GM23338 (cell line): ENCODE data around the gene ZNF689. TPM values are rescaled to one million over a fixed set of nuclear protein-coding genes. Genes with fewer than 3 reads are reported as not detected.

Experiments
- ATAC-seq: fragments of 200-7000 bp; cut with Tn5 transposase; 3 replicates; pipeline ENCODE4 v1.9.1; 2020
- DNase-seq: peaks from one replicate; pipeline ENCODE4 v3.0.0-alpha.2; 2015; ENCODE audit warnings: low spot score
- H2AFZ ChIP-seq: fragments of 200-600 bp; sonication (generic); 2 replicates; pipeline ENCODE4 v1.8.0; 2016; ENCODE audit warnings: antibody characterized with exemption, mild to moderate bottlenecking, moderate library complexity
- H3F3A ChIP-seq: fragments of 200-600 bp; sonication (generic); replicated peaks from 2 replicates; pipeline ENCODE4 v1.8.0; 2017; ENCODE audit warnings: antibody characterized with exemption, mixed run types, low read depth
- H3K27ac ChIP-seq: fragments of 200-600 bp; sonication (generic); 2 replicates; pipeline ENCODE4 v1.6.1; 2016; ENCODE audit warnings: low read depth
- H3K27me3 ChIP-seq: fragments of 200-600 bp; sonication (generic); 2 replicates; pipeline ENCODE4 v1.8.0; 2016; ENCODE audit warnings: mild to moderate bottlenecking, mixed run types, moderate library complexity; ENCODE audit not compliant: insufficient read depth
- H3K36me3 ChIP-seq: fragments of 200-600 bp; sonication (generic); 2 replicates; pipeline ENCODE4 v1.8.0; 2016; ENCODE audit warnings: mild to moderate bottlenecking; ENCODE audit not compliant: insufficient read depth
- H3K4me1 ChIP-seq: fragments of 200-600 bp; sonication (generic); 2 replicates; pipeline ENCODE4 v1.8.0; 2016; ENCODE audit warnings: mild to moderate bottlenecking, moderate library complexity; ENCODE audit not compliant: insufficient read depth
- H3K4me2 ChIP-seq: fragments of 200-600 bp; sonication (generic); 2 replicates; pipeline ENCODE4 v1.7.1; 2017; ENCODE audit warnings: mixed run types
- H3K4me3 ChIP-seq: fragments of 200-600 bp; sonication (generic); 2 replicates; pipeline ENCODE4 v1.6.1; 2016; ENCODE audit warnings: mixed run types
- H3K79me2 ChIP-seq: fragments of 200-600 bp; sonication (generic); replicated peaks from 2 replicates; pipeline ENCODE4 v1.8.0; 2017; ENCODE audit warnings: mild to moderate bottlenecking; ENCODE audit not compliant: insufficient read depth
- H3K9me2 ChIP-seq: fragments of 200-600 bp; sonication (generic); 2 replicates; pipeline ENCODE4 v1.8.0; 2017; ENCODE audit not compliant: insufficient read depth
- H4K20me1 ChIP-seq: fragments of 200-600 bp; sonication (generic); replicated peaks from 2 replicates; pipeline ENCODE4 v1.8.0; 2017; ENCODE audit warnings: mild to moderate bottlenecking; ENCODE audit not compliant: insufficient read depth
- H3K27ac Mint-ChIP-seq: 2 replicates; pipeline ENCODE4 v1.8.0; 2020; ENCODE audit warnings: inconsistent platforms, mild to moderate bottlenecking, moderate library complexity, mixed read lengths
- H3K27me3 Mint-ChIP-seq: 3 replicates; pipeline ENCODE4 v1.8.0; 2022; ENCODE audit warnings: low read depth, mild to moderate bottlenecking, moderate library complexity, mixed read lengths, inconsistent platforms; ENCODE audit not compliant: insufficient read depth, poor library complexity
- H3K36me3 Mint-ChIP-seq: 3 replicates; pipeline ENCODE4 v1.8.0; 2021; ENCODE audit warnings: low read depth, mild to moderate bottlenecking, inconsistent platforms, moderate library complexity, mixed read lengths
- H3K4me1 Mint-ChIP-seq: 3 replicates; pipeline ENCODE4 v1.8.0; 2020; ENCODE audit warnings: mild to moderate bottlenecking, inconsistent platforms, mixed read lengths
- H3K4me3 Mint-ChIP-seq: 3 replicates; pipeline ENCODE4 v1.8.0; 2021; ENCODE audit warnings: moderate library complexity, mild to moderate bottlenecking, inconsistent platforms, mixed read lengths
- H3K9me3 Mint-ChIP-seq: 3 replicates; pipeline ENCODE4 v1.8.0; 2020; ENCODE audit warnings: moderate library complexity, mild to moderate bottlenecking, inconsistent platforms, mixed read lengths
- CREB1 ChIP-seq: fragments of 250-450 bp; sonication (Bioruptor Pico); IDR thresholded peaks from 2 replicates; pipeline ENCODE4 v1.5.0; 2020; ENCODE audit warnings: low read depth, mild to moderate bottlenecking, moderate library complexity
- CTCF ChIP-seq, 2 experiments: fragments of 200-600 bp in 1 of 2; sonication (generic) in 1 of 2; conservative IDR thresholded peaks; 2 replicates each; pipeline versions ENCODE4 v1.5.1 to v1.6.1; 2016 to 2017; ENCODE audit warnings: antibody characterized with exemption in 2 of 2, low read depth in 2 of 2, mild to moderate bottlenecking in 2 of 2, moderate library complexity in 1 of 2
- EZH2phosphoT487 ChIP-seq: fragments of 200-600 bp; sonication (generic); IDR thresholded peaks from one replicate; pipeline ENCODE4 v1.8.1; 2018; ENCODE audit warnings: antibody characterized with exemption; ENCODE audit not compliant: unreplicated experiment
- JUNB ChIP-seq: IDR thresholded peaks from one replicate; pipeline ENCODE4 v1.6.1; 2016; ENCODE audit warnings: antibody characterized with exemption; ENCODE audit not compliant: unreplicated experiment
- NANOG ChIP-seq: IDR thresholded peaks from 2 replicates; pipeline ENCODE4 v1.6.1; 2016; ENCODE audit warnings: antibody characterized with exemption, borderline replicate concordance
- POLR2AphosphoS5 ChIP-seq: IDR thresholded peaks from 2 replicates; pipeline ENCODE4 v1.6.1; 2016; ENCODE audit warnings: antibody characterized with exemption, low read depth
- REST ChIP-seq: IDR thresholded peaks from one replicate; pipeline ENCODE4 v1.6.1; 2018; ENCODE audit warnings: antibody characterized with exemption; ENCODE audit not compliant: unreplicated experiment
- STAT1 ChIP-seq: IDR thresholded peaks from one replicate; pipeline ENCODE4 v1.6.1; 2016; ENCODE audit warnings: antibody characterized with exemption; ENCODE audit not compliant: unreplicated experiment
- ZNF114 ChIP-seq: fragments of 250-450 bp; sonication (Bioruptor Pico); IDR thresholded peaks from 2 replicates; pipeline ENCODE4 v1.5.0; 2020; ENCODE audit warnings: mild to moderate bottlenecking, moderate library complexity
- ZNF331 ChIP-seq: fragments of 250-450 bp; sonication (Bioruptor Pico); IDR thresholded peaks from 2 replicates; pipeline ENCODE4 v1.5.0; 2020; ENCODE audit warnings: low read depth, mild to moderate bottlenecking, moderate library complexity
- polyA plus RNA-seq: library from polyadenylated mRNA; unstranded; fragments of >200 nt; fragmentation: Nextera tagmentation; extraction: Ambion mirVana; gene quantifications from 2 replicates; pipeline ENCODE4 v1.2.1, GENCODE V29; 2016
- total RNA-seq: library from RNA; depleted of rRNA; stranded (reverse); fragments of >200 nt; shearing (Covaris generic); gene quantifications from 2 replicates; pipeline ENCODE4 v1.2.3, GENCODE V29; 2014

ZNF689 gene
- total and polyA plus RNA-seq, 2 experiments from 2014 or later: 5.3 to 16.7 TPM

GRCh38 chr16:30620169-30620568 is 10.0 kb upstream of the ZNF689 start:
- Mint-ChIP-seq H3K27me3 (peaks cover 8% of the 10 kb centered on the region), H3K27ac (no peak overlapping the region), H3K4me1 (peaks cover 12% of the 10 kb centered on the region; the same call in 2 of the 3 replicates), H3K4me3 (no peak overlapping the region), H3K9me3 (peaks cover 2% of the 10 kb centered on the region; the same call in 1 of the 3 replicates), H3K36me3 (no peaks in the 10 kb centered on the region)
- H4K20me1 ChIP-seq: no peaks in the 10 kb centered on the region
- no peaks in the 10 kb centered on the region for H3K79me2 ChIP-seq
- ATAC-seq: no peak
- H2AFZ ChIP-seq: no peak overlapping the region
- H3K27me3 ChIP-seq: no peaks in the 10 kb centered on the region
- no peaks in the 10 kb centered on the region for H3K4me1 ChIP-seq
- H3K9me2 ChIP-seq: no peaks in the 10 kb centered on the region
- no peak for DNase-seq
- no peak overlapping the region for H3K27ac ChIP-seq
- no peak overlapping the region for H3K4me3 ChIP-seq
- no peak for TF ChIP-seq POLR2AphosphoS5
- no peak for TF ChIP-seq CREB1 (CRISPR knock-in tag)
- no peak for TF ChIP-seq CTCF (conservative IDR thresholded peaks at IDR 0.05; ENCODE audit: low read depth in 2 of 2)
- no peak for TF ChIP-seq NANOG
- TF ChIP-seq REST: no peak
- no peak for TF ChIP-seq JUNB
- no peak for TF ChIP-seq STAT1
- no peak for TF ChIP-seq EZH2phosphoT487
- TF ChIP-seq ZNF114 (CRISPR knock-in tag): no peak
- no peak for TF ChIP-seq ZNF331 (CRISPR knock-in tag)
- no peaks in the 10 kb centered on the region for H3K36me3 ChIP-seq
- no peak overlapping the region for H3K4me2 ChIP-seq
- H3F3A ChIP-seq: no peaks in the 10 kb centered on the region

- H3K9me3 Mint-ChIP-seq: peaks cover 2% of the 10 kb centered on the region; the same call in 1 of the 3 replicates
- H3K4me1 Mint-ChIP-seq: peaks cover 12% of the 10 kb centered on the region; the same call in 2 of the 3 replicates
- Histone ChIP-seq H3K36me3 (no peaks in the 10 kb centered on the region), H3K9me2 (no peaks in the 10 kb centered on the region), H3K4me2 (no peak overlapping the region), H3K27me3 (no peaks in the 10 kb centered on the region), H3K79me2 (no peaks in the 10 kb centered on the region), H3F3A (no peaks in the 10 kb centered on the region), H3K4me3 (no peak overlapping the region), H3K4me1 (no peaks in the 10 kb centered on the region), H4K20me1 (no peaks in the 10 kb centered on the region), H2AFZ (no peak overlapping the region), H3K27ac (no peak overlapping the region)
- ATAC-seq: no peak
- H3K27ac Mint-ChIP-seq: no peak overlapping the region
- no peaks in the 10 kb centered on the region for H3K36me3 Mint-ChIP-seq
- H3K27me3 Mint-ChIP-seq: peaks cover 4% of the 10 kb centered on the region
- DNase-seq: no peak
- H3K4me3 Mint-ChIP-seq: no peak overlapping the region
- no peak for TF ChIP-seq CTCF (conservative IDR thresholded peaks at IDR 0.05; ENCODE audit: low read depth in 2 of 2)
Observed at GRCh38 chr16:30619638-30620037, 9.4 kb upstream of the ZNF689 start.
